Mucosa of rectum (tissue), 2 donors: ENCODE measurements around the gene NIT2.

Source experiments
- H3K27ac ChIP-seq, 2 donors: one replicate each; pipeline ENCODE4 v1.7.0; 2013; ENCODE audit warnings: inconsistent platforms in 2 of 2, low read depth in 2 of 2, low read length in 2 of 2
- H3K27me3 ChIP-seq, 2 donors: one replicate each; pipeline ENCODE4 v1.7.0; 2013; ENCODE audit warnings: low read length in 2 of 2; ENCODE audit not compliant: control insufficient read depth in 2 of 2, insufficient read depth in 2 of 2
- H3K36me3 ChIP-seq, 2 donors: one replicate each; pipeline ENCODE4 v1.7.0; 2013; ENCODE audit warnings: low read length in 2 of 2; ENCODE audit not compliant: control insufficient read depth in 2 of 2, insufficient read depth in 2 of 2
- H3K4me1 ChIP-seq, 2 donors: one replicate each; pipeline ENCODE4 v1.7.0; 2013; ENCODE audit warnings: low read length in 2 of 2, mild to moderate bottlenecking in 1 of 2; ENCODE audit not compliant: control insufficient read depth in 2 of 2, insufficient read depth in 2 of 2
- H3K4me3 ChIP-seq, 2 donors: one replicate each; pipeline ENCODE4 v1.7.0; 2013; ENCODE audit warnings: low read length in 2 of 2
- H3K9ac ChIP-seq, 2 donors: one replicate each; pipeline ENCODE4 v1.7.0; 2013; ENCODE audit warnings: low read length in 2 of 2, low read depth in 1 of 2, mild to moderate bottlenecking in 1 of 2
- H3K9me3 ChIP-seq, 2 donors: one replicate each; pipeline ENCODE4 v1.7.0; 2013; ENCODE audit warnings: low read length in 2 of 2; ENCODE audit not compliant: control insufficient read depth in 2 of 2
- donor health status: healthy.
- donor health status: Normal muscosa, but diverticular disease.

NIT2 gene

DNA sequence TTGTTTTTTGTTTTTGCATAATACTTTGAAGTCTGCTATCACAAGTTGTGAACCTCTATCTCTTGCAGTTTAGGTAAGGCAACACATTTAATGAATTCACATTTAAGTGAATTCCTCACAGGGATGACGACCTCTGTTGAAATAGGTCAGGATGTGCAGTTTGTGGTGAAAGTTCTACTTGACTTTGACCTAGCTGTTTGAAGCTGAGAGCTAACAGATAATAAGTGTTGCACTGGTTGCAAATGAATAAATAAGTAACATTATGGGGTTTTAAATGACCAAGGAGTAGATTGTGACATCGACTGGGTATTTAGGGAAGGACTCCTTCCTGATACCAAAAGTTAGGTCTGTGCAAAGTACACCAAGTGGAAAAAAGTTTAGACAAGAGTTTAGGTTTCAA lies 23.9 kb downstream of the NIT2 start:
- Histone ChIP-seq H3K27me3 (no peaks in the 10 kb centered on the region), H3K4me3 (no peak overlapping the region), H3K9ac (no peak overlapping the region), H3K9me3 (peaks cover 0 to 4% of the 10 kb centered on the region in 2 donors), H3K4me1 (no peaks in the 10 kb centered on the region), H3K27ac (no peak overlapping the region), H3K36me3 (peaks cover 30 to 33% of the 10 kb centered on the region in 2 donors)

GRCh38 chr3:100359035-100359434 lies 24.5 kb downstream of the NIT2 start:
- no peaks in the 10 kb centered on the region for H3K4me1 ChIP-seq
- peaks cover 0 to 4% of the 10 kb centered on the region in 2 donors for H3K9me3 ChIP-seq
- H3K27me3 ChIP-seq, result no peaks in the 10 kb centered on the region
- H3K36me3 ChIP-seq, result peaks cover 28 to 30% of the 10 kb centered on the region in 2 donors
- H3K9ac ChIP-seq, result no peak overlapping the region
- no peak overlapping the region for H3K27ac ChIP-seq
- no peak overlapping the region for H3K4me3 ChIP-seq

- H3K4me1 ChIP-seq, result no peaks in the 10 kb centered on the region
- no peak overlapping the region for H3K9ac ChIP-seq
- no peak overlapping the region for H3K27ac ChIP-seq
- peaks cover 29 to 31% of the 10 kb centered on the region in 2 donors for H3K36me3 ChIP-seq
- no peaks in the 10 kb centered on the region for H3K27me3 ChIP-seq
- H3K9me3 ChIP-seq, result peaks cover 0 to 4% of the 10 kb centered on the region in 2 donors
- H3K4me3 ChIP-seq, result no peak overlapping the region
These were observed 26.4 kb downstream of the NIT2 start for GRCh38 chr3:100360757-100361496.

DNA sequence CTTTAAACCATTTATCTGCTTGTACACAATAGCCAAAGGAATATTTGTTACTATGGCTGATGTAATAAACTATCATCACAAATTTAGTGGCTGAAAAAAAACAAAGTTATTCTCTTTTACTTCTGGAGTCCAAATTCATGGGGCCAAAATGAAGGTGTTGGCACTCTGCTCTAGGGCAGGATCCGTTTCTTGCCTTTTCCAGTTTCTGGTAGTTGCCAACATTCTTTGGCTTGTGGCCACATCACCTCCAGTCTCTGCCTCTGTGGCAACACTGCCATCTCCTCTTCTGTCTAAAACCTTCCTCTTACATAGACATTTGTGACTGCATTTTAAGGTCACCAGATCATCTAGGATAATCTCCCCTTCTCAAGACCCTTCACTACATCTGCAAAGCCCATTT lies 27.3 kb downstream of the NIT2 start:
- Histone ChIP-seq H3K9me3 (peaks cover 0 to 4% of the 10 kb centered on the region in 2 donors), H3K4me3 (no peak overlapping the region), H3K27ac (no peak overlapping the region), H3K9ac (no peak overlapping the region), H3K36me3 (peaks cover 33% of the 10 kb centered on the region in 2 donors), H3K4me1 (no peaks in the 10 kb centered on the region), H3K27me3 (no peaks in the 10 kb centered on the region)

DNA sequence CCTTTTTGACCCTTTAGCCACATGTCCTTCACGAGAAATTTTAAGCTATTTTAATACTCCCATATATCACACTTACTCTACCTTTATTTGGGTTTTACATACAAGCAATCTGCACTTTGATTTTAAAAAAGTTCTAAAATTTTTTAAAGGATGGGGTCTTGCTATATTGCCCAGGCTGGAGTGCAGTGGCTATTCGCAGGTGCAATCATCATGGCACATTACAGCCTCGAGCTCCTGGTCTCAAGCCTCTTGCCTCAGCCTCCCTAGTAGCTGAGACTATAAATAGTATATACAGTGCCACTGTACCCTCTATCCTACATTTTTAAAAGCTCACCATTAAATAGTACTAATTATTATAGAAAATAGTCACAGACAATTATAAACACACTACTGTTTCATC lies 29.9 kb downstream of the NIT2 start:
- H3K27ac ChIP-seq, result no peak overlapping the region

GRCh38 chr3:100366424-100366823 lies 31.9 kb downstream of the NIT2 start:
- Histone ChIP-seq H3K9me3 (peaks cover 0 to 4% of the 10 kb centered on the region in 2 donors), H3K9ac (no peak overlapping the region), H3K27me3 (no peaks in the 10 kb centered on the region), H3K27ac (no peak overlapping the region), H3K4me3 (no peak overlapping the region), H3K4me1 (no peaks in the 10 kb centered on the region), H3K36me3 (peaks cover 44 to 46% of the 10 kb centered on the region in 2 donors)

More for the DNA sequence above, 29.9 kb downstream of the NIT2 start:
- Histone ChIP-seq H3K4me3 (no peak overlapping the region), H3K27me3 (no peaks in the 10 kb centered on the region), H3K36me3 (peaks cover 44 to 46% of the 10 kb centered on the region in 2 donors), H3K4me1 (no peaks in the 10 kb centered on the region), H3K9me3 (peaks cover 0 to 4% of the 10 kb centered on the region in 2 donors), H3K9ac (no peak overlapping the region)

GRCh38 chr3:100368441-100368840 lies 33.9 kb downstream of the NIT2 start:
- H3K36me3 ChIP-seq, result peaks cover 48 to 53% of the 10 kb centered on the region in 2 donors
- H3K4me3 ChIP-seq, result no peak overlapping the region
- no peak overlapping the region for H3K27ac ChIP-seq
- H3K4me1 ChIP-seq, result no peaks in the 10 kb centered on the region
- H3K9ac ChIP-seq, result no peak overlapping the region
- H3K9me3 ChIP-seq, result no peaks in the 10 kb centered on the region
- no peaks in the 10 kb centered on the region for H3K27me3 ChIP-seq

DNA sequence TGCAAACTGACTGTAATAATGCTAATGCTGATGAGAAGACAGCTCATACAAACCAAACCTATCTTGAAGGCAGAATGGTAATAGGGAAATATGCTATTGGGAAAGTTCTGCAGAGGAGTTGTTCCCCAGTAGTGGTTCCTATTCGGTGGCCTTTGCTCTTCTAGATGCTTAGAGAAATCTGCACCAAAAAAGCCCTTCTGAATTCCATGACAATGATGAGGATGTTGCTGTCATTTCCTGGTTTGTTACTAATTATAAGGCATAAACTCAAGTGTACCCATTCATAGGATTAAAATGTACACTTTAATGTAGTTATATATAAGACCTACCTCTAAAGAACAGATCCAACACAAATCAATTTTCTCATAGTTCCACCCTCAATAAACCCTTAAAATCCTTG lies 36.2 kb downstream of the NIT2 start:
- Histone ChIP-seq H3K27ac (no peak overlapping the region), H3K9me3 (no peaks in the 10 kb centered on the region), H3K27me3 (no peaks in the 10 kb centered on the region), H3K9ac (no peak overlapping the region), H3K36me3 (peaks cover 51 to 53% of the 10 kb centered on the region in 2 donors), H3K4me3 (no peak overlapping the region), H3K4me1 (no peaks in the 10 kb centered on the region)

- H3K36me3 ChIP-seq, result peaks cover 47 to 52% of the 10 kb centered on the region in 2 donors
- H3K9ac ChIP-seq, result no peak overlapping the region
- H3K4me1 ChIP-seq, result no peaks in the 10 kb centered on the region
- no peaks in the 10 kb centered on the region for H3K27me3 ChIP-seq
- H3K4me3 ChIP-seq, result no peak overlapping the region
- no peaks in the 10 kb centered on the region for H3K9me3 ChIP-seq
- no peak overlapping the region for H3K27ac ChIP-seq
These were observed 40.0 kb downstream of the NIT2 start for GRCh38 chr3:100374521-100374920.

DNA sequence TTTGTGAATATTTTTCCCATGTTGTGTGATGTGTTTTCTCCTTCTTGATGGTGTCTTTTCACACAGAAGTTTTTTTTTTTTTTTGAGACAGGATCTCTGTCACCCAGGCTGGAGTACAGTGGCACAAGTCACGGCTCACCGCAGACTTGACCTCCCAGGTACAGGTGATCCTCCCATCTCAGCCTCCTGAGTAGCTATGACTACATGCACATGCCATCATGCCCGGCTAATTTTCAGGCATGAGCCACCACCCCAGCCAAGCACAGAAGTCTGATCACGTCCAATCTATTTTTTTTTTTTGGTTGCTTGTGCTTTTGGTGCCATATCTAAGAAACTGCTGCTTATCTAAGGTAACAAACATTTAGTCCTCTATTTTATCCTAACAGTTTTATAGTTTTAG lies 41.7 kb downstream of the NIT2 start:
- H3K4me1 ChIP-seq, result no peaks in the 10 kb centered on the region
- H3K4me3 ChIP-seq, result no peak overlapping the region
- peaks cover 55 to 61% of the 10 kb centered on the region in 2 donors for H3K36me3 ChIP-seq
- no peak overlapping the region for H3K27ac ChIP-seq
- H3K9ac ChIP-seq, result no peak overlapping the region
- H3K9me3 ChIP-seq, result no peaks in the 10 kb centered on the region
- no peaks in the 10 kb centered on the region for H3K27me3 ChIP-seq
